ENCODE results near the gene TMEM108.

TMEM108 gene

GRCh38 chr3:133168025-133168401 is 129.8 kb downstream of the TMEM108 start:
- no peak for DNase-seq

- DNase-seq, result no peak
These were observed 131.3 kb downstream of the TMEM108 start for GRCh38 chr3:133169331-133170068.

DNA sequence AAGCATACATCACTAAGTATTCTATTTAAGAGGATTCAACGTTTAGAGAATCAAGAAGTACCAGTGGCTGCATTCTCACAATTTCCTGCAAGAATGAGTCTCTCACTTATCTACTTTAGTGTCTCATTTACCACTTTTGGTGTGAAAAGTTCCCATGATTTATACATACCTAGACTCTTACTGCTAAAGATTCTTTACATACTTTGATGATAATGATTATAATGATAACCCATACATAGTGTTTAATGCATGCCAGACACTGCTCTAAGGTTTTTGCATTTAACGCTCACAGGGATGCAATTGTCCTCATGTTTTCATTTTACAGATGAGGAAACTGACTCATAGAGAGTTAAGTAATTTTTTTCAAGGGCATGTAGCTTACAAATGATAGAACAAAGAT is 133.6 kb downstream of the TMEM108 start:
- no peak for DNase-seq

- no peak for DNase-seq
These were observed 143.4 kb downstream of the TMEM108 start for GRCh38 chr3:133181392-133182150.

- no peak for DNase-seq
These were observed 149.7 kb downstream of the TMEM108 start for GRCh38 chr3:133187870-133188379.

- no peak for DNase-seq
These were observed 150.8 kb downstream of the TMEM108 start for GRCh38 chr3:133188996-133189395.

DNA sequence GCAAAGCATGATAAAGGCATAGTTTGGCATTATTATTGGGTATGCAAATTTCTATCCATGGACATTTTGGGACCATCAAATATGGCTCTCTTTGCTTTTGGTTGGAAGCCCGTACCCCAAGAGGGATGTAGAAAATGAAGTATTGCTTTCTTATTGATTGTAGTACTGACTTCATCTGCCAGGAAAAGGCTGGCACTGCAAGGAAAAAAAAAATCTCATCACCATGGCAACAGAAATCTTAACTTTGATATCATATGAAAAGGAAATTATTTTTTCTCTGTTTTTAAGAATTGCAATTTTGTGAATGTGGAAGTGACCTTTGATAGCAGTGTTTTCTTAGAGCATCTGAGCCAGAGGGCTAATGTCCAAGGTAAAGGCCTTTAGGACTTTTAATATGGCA is 151.7 kb downstream of the TMEM108 start:
- DNase-seq, result no peak

GRCh38 chr3:133191818-133192217 is 153.6 kb downstream of the TMEM108 start:
- DNase-seq, result no peak

GRCh38 chr3:133192363-133192945 is 154.3 kb downstream of the TMEM108 start:
- no peak for DNase-seq

GRCh38 chr3:133192967-133193366 is 154.8 kb downstream of the TMEM108 start:
- no peak for DNase-seq

GRCh38 chr3:133196527-133196926 is 158.3 kb downstream of the TMEM108 start:
- DNase-seq, result no peak

GRCh38 chr3:133197619-133198018 is 159.4 kb downstream of the TMEM108 start:
- DNase-seq, result no peak

- no peak for DNase-seq
These were observed 168.7 kb downstream of the TMEM108 start for GRCh38 chr3:133206921-133207320.

GRCh38 chr3:133208184-133208583 is 170.0 kb downstream of the TMEM108 start:
- DNase-seq, result no peak

GRCh38 chr3:133209871-133210550 is 171.8 kb downstream of the TMEM108 start:
- DNase-seq, result peak; percentile 41

DNA sequence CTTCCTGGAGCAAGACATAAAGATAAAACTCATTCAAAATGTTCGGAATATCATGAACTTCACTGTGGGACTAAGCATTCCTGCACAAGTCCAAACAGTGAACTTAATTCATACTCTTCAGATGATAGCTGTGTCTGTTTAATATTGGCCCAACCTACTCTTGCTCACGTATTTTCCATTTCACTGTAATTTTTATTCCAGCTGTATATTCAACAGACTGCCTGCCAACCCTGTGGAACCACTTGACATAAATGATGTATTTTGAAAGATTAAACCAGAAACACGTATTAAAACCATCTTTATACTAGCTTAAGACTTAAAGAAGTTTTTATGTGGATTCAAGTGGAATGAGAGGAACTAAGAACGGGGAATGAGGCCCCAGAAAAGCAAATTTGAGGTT is 172.5 kb downstream of the TMEM108 start:
- DNase-seq, result no peak

GRCh38 chr3:133211449-133211848 is 173.3 kb downstream of the TMEM108 start:
- DNase-seq, result peak; percentile 75

DNA sequence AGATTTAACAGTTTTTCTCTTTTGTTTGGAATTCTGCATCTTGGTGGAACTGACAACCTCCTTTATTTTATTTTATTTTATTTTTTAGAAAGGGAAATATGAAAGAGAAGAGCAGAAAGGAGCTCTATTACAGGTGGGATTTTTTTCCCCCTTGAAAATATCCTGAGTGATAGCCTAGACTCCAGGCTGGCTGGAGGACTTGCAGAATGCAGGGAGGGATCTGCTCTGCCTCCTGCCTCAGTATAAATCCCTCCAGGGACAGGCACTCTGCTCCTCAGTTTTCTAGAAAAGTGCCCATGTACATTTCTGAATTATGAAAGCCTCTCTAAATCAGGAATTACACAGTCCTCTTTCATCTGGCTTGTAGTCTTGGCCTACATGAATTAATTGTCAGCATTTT is 173.7 kb downstream of the TMEM108 start:
- no peak for DNase-seq

DNA sequence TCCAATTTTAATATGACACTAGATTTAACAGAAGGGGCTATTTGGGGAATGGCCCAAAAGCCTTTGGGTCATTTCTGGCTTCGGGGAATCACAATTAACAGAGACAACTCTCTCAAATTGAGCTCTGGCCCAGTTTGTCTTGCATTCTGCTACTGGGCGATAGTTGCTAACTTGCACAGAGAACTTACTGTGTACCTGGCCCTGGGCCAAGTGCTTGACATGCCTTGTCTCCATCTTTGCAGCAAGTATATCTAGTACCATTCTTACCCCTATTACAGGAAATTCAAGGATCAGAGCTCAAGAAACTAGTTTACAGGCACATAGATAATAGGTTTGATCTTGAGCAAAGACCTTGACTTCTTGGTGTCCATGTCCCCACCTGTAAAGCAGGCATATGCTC is 175.7 kb downstream of the TMEM108 start:
- peak; percentile 8 for DNase-seq

GRCh38 chr3:133227813-133228212 is 189.6 kb downstream of the TMEM108 start:
- DNase-seq, result no peak

DNA sequence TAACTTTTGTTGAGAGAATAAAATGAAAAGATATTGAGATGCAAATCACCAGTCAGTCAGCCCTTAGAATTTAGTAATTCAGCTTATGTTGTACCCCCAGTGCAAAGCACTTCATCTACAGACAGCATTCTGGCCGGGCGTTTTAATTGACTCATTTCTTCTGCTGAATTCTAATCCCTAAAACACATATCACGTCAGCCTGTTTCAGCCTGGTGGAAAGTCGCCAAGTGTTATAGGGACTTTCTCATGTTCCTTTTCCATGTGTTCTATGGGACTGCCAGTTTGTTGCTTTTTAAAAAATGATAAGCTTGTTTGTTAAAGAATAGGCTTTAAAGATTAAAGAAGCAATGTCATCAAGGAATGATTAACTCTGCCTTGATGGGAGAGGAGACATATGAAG is 192.0 kb downstream of the TMEM108 start:
- DNase-seq, result no peak

GRCh38 chr3:133236901-133237300 is 198.7 kb downstream of the TMEM108 start:
- no peak for DNase-seq

DNA sequence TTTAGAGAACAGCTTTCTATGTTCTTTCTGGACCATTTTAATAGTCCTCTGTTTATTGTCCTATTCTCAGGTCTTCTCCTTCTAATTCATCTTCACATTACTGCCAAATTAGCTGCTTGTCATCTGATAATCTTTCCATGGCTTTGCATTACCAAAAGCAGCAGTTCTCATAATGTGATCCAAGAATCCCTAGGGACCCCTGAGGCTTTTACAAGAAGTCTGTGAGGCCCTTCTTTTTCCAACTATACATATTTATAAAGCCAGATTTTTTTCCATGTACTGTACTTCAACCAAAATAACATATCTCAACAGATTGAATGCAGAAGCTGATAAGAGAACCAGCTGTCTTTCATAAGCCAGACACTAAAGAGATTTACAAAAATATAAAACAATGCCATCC is 199.2 kb downstream of the TMEM108 start:
- no peak for DNase-seq
